ENCODE results near the gene SMC5.

GRCh38 chr9:70318002-70318401, 59.2 kb downstream of the SMC5 start:
- no peak for TF ChIP-seq POLR2A (IDR thresholded peaks at IDR 0.05)
- TF ChIP-seq CTCF (IDR thresholded peaks at IDR 0.05) = no peak
- no peak for TF ChIP-seq POLR2AphosphoS5 (IDR thresholded peaks at IDR 0.05; ENCODE audit: insufficient read depth in 1 of 2, low read depth in 1 of 2)

Data from vagina (tissue), 2 donors.